ENCODE data around the gene CCL27.

GRCh38 chr9:34663303-34663605, 797 bp upstream of the CCL27 start:
- TF ChIP-seq CTCF (IDR thresholded peaks at IDR 0.05), result no peak
- no peak for TF ChIP-seq PHF8 (IDR thresholded peaks at IDR 0.05; ENCODE audit: borderline replicate concordance, low read depth)
- TF ChIP-seq POLR2AphosphoS2 (conservative IDR thresholded peaks at IDR 0.05; ENCODE audit: low read length), result no peak
- no peak for TF ChIP-seq REST (IDR thresholded peaks at IDR 0.05)
